Ovary (tissue), 9 donors: ENCODE results near the gene PRAMEF4. TPM values are rescaled to one million over a fixed set of nuclear protein-coding genes. Genes with fewer than 3 reads are reported as not detected.
"Not testable (repeated sequence)": the region's sequence is repeated elsewhere in the genome, so short reads cannot be mapped to it uniquely, and the experiment has no call there.

Experiments
- DNase-seq, 5 donors: peaks; one replicate each; pipeline ENCODE4 v3.0.0-alpha.2; 2019 to 2020
- H3K27ac ChIP-seq, 2 donors: fragments of 200-600 bp; one replicate each; pipeline versions ENCODE4 v1.5.1 to v1.8.0; 2019 to 2022
- H3K27me3 ChIP-seq: fragments of 200-600 bp; one replicate; pipeline ENCODE4 v1.8.0; 2022
- H3K36me3 ChIP-seq: fragments of 200-600 bp; sonication (generic); one replicate; pipeline ENCODE4 v1.5.1; 2019
- H3K4me1 ChIP-seq: one replicate; pipeline ENCODE4 v1.8.1; 2013; ENCODE audit warnings: mild to moderate bottlenecking, moderate library complexity; ENCODE audit not compliant: insufficient read depth
- H3K4me3 ChIP-seq: fragments of 200-600 bp; sonication (generic); one replicate; pipeline ENCODE4 v1.5.1; 2017
- H3K9me3 ChIP-seq, 2 donors: fragments of 200-600 bp in 1 of 2; sonication (generic) in 1 of 2; one replicate each; pipeline versions ENCODE4 v1.5.1 to v1.8.1; 2013 to 2019; ENCODE audit warnings: mild to moderate bottlenecking in 1 of 2, moderate library complexity in 1 of 2
- CTCF ChIP-seq, 3 donors: fragments of 450-650 bp in 2 of 3; fragments of 200-600 bp in 1 of 3; IDR thresholded peaks; one replicate each; pipeline versions ENCODE4 v1.5.1 to v1.8.0; 2016 to 2022; ENCODE audit warnings: antibody characterized with exemption in 3 of 3, mild to moderate bottlenecking in 1 of 3
- EP300 ChIP-seq: sonication (generic); formaldehyde crosslinking; IDR thresholded peaks from one replicate; pipeline ENCODE4 v1.6.1; 2017; ENCODE audit warnings: antibody characterized with exemption
- POLR2A ChIP-seq: fragments of 450-650 bp; IDR thresholded peaks from one replicate; pipeline ENCODE4 v1.6.1; 2017; ENCODE audit warnings: antibody characterized with exemption, mild to moderate bottlenecking, moderate library complexity
- WGBS, 3 donors: extraction: QIAGEN DNeasy Blood & Tissue Kit in 1 of 3; methylation state at CpG; one replicate each; pipeline versions ENCODE4 v1.1.5 to v1.1.7; 2013 to 2017; 5-methylcytosine and 5-hydroxymethylcytosine counted together
- intact Hi-C, 4 donors: fragments of 100-400 bp; cut with DNase I; formaldehyde crosslinking; loops; one replicate each; pipeline versions ENCODE4 v1.11.0 to v1.15.1; 2022 to 2023
- polyA plus RNA-seq, 2 donors: library from polyadenylated mRNA; stranded (reverse); fragments of 200-250 nt in 1 of 2; fragments of 350-450 nt in 1 of 2; fragmentation: Illumina TruSeq in 1 of 2; extraction: RNeasy Lipid Tissue Mini Kit (QIAGEN cat#74804) in 1 of 2; gene quantifications; one replicate each; pipeline ENCODE4 v1.2.3, GENCODE V29; 2013 to 2014
- small RNA-seq: library from RNA; depleted of rRNA; stranded (forward); fragments of <200 nt; gene quantifications from one replicate; pipeline ENCODE3, GENCODE V24; 2016
- total RNA-seq, 7 donors: library from RNA; depleted of rRNA in 2 of 7; stranded (reverse); fragments of >200 nt in 2 of 7; fragmentation: NEBNext Ultra II Directional in 3 of 7; extraction: Animal tissue kit (Norgen Biotek cat#: 25700) in 3 of 7; gene quantifications; one replicate each; pipeline versions ENCODE4 v1.1.0 to v1.2.4, GENCODE V29; 2016 to 2023
- donor health status: DM: no; HTN: no; CAD: no; lungs with moderate emphysema.
- donor health status: DM: no; HTN: no; CAD: no.
- donor health status: Bipolar disorder and iron deficiency.
- donor health status: DM: yes; HTN: yes; CAD: no.
- donor health status: DM: no; HTN: no; CAD: no.
- donor health status: DM: yes; HTN: yes; CAD: no.

PRAMEF4 gene
- total and polyA plus RNA-seq, 9 donors, result not detected

GRCh38 chr1:12851779-12852178, 34.2 kb downstream of the PRAMEF4 start:
- no peak overlapping the region for H3K27ac ChIP-seq
- WGBS, 3 donors, result 59 to 70% (median 59%) methylated on average over 4 of the region's 4 CpGs
- intact Hi-C loops, result no loop called here

GRCh38 chr1:12848620-12849019, 37.4 kb downstream of the PRAMEF4 start, which contains the start of gene HNRNPCL1:
TSS of gene HNRNPCL1 (minus strand) at chr1:12848720. CDS start at chr1:12848289, 431 bp downstream.
- intact Hi-C loops, H3K4me3 ChIP-seq, H3K36me3 ChIP-seq, DNase-seq, H3K9me3 ChIP-seq, H3K27me3 ChIP-seq, H3K4me1 ChIP-seq, H3K27ac ChIP-seq: not testable (repeated sequence)
- 81 to 93% (median 81%) methylated on average over 7 of the region's 7 CpGs for WGBS, 3 donors

More at GRCh38 chr1:12851779-12852178, 34.2 kb downstream of the PRAMEF4 start:
- Histone ChIP-seq H3K4me3 (no peak overlapping the region), H3K9me3 (no peaks in the 10 kb centered on the region), H3K27me3 (no peaks in the 10 kb centered on the region), H3K4me1 (no peaks in the 10 kb centered on the region), H3K36me3 (no peaks in the 10 kb centered on the region)
- DNase-seq, result no peak
- no peak for TF ChIP-seq CTCF (IDR thresholded peaks at IDR 0.05)
- no peak for TF ChIP-seq EP300
- no peak for TF ChIP-seq POLR2A

GRCh38 chr1:12833251-12833650, 52.8 kb downstream of the PRAMEF4 start:
- H3K27ac ChIP-seq, H3K4me1 ChIP-seq, H3K4me3 ChIP-seq, intact Hi-C loops, H3K27me3 ChIP-seq, H3K36me3 ChIP-seq, H3K9me3 ChIP-seq, DNase-seq: not testable (repeated sequence)
- 29 to 58% (median 46%) methylated on average over 2 of the region's 2 CpGs for WGBS, 3 donors

GRCh38 chr1:12831310-12831709, 54.7 kb downstream of the PRAMEF4 start, which contains the start of gene PRAMEF11:
TSS of gene PRAMEF11 (minus strand) at chr1:12831410. CDS start at chr1:12828789, 2,621 bp downstream.
- H3K36me3 ChIP-seq, DNase-seq, H3K9me3 ChIP-seq, H3K4me3 ChIP-seq, H3K4me1 ChIP-seq, H3K27ac ChIP-seq, H3K27me3 ChIP-seq, intact Hi-C loops: not testable (repeated sequence)
- 48 to 61% (median 55%) methylated on average over 3 of the region's 3 CpGs for WGBS, 3 donors

Small RNA genes lying within 50 kb of the gene (small RNA-seq; reads per million reads assigned to genes)
- not detected for gene RNU6-1072P

Other genes with a start within 250 kb of the PRAMEF4 start
- not detected for gene AADACL4, start 242.1 kb downstream of the PRAMEF4 start, total RNA-seq
- gene AADACL4, start 242.1 kb downstream of the PRAMEF4 start, polyA plus RNA-seq, result under 1 TPM in 1 of 2 donors, not detected in 1; 0.38 TPM
- not detected for gene AADACL3, start 170.1 kb downstream of the PRAMEF4 start, total RNA-seq
- not detected for gene AADACL3, start 170.1 kb downstream of the PRAMEF4 start, polyA plus RNA-seq
- 1 to 10 TPM in 1 of 7 donors, under 1 TPM in 3, not detected in 3; 0.32 to 2.2 (median 0.76) TPM for gene CFAP107, start 140.0 kb downstream of the PRAMEF4 start, total RNA-seq
- gene CFAP107, start 140.0 kb downstream of the PRAMEF4 start, polyA plus RNA-seq, result not detected
- not detected for gene PRAMEF12, start 112.5 kb downstream of the PRAMEF4 start, total RNA-seq
- not detected for gene PRAMEF12, start 112.5 kb downstream of the PRAMEF4 start, polyA plus RNA-seq
- gene PRAMEF1, start 94.8 kb downstream of the PRAMEF4 start, total RNA-seq, result not detected
- gene PRAMEF1, start 94.8 kb downstream of the PRAMEF4 start, polyA plus RNA-seq, result not detected
- not detected for gene PRAMEF11, start 54.8 kb downstream of the PRAMEF4 start, total RNA-seq
- not detected for gene PRAMEF11, start 54.8 kb downstream of the PRAMEF4 start, polyA plus RNA-seq
- gene HNRNPCL1, start 37.5 kb downstream of the PRAMEF4 start, total RNA-seq, result not detected
- gene HNRNPCL1, start 37.5 kb downstream of the PRAMEF4 start, polyA plus RNA-seq, result not detected
- not detected for gene PRAMEF2, start 29.1 kb downstream of the PRAMEF4 start, total RNA-seq
- not detected for gene PRAMEF2, start 29.1 kb downstream of the PRAMEF4 start, polyA plus RNA-seq
- gene PRAMEF10, start 12.1 kb upstream of the PRAMEF4 start, total RNA-seq, result not detected
- gene PRAMEF10, start 12.1 kb upstream of the PRAMEF4 start, polyA plus RNA-seq, result not detected
- not detected for gene PRAMEF7, start 30.4 kb upstream of the PRAMEF4 start, total RNA-seq
- gene PRAMEF7, start 30.4 kb upstream of the PRAMEF4 start, polyA plus RNA-seq, result not detected
- gene PRAMEF6, start 61.4 kb upstream of the PRAMEF4 start, total RNA-seq, result not detected
- not detected for gene PRAMEF6, start 61.4 kb upstream of the PRAMEF4 start, polyA plus RNA-seq
- gene PRAMEF27, start 170.4 kb upstream of the PRAMEF4 start, total RNA-seq, result not detected
- gene PRAMEF27, start 170.4 kb upstream of the PRAMEF4 start, polyA plus RNA-seq, result not detected
- not detected for gene HNRNPCL3, start 174.6 kb upstream of the PRAMEF4 start, total RNA-seq
- gene HNRNPCL3, start 174.6 kb upstream of the PRAMEF4 start, polyA plus RNA-seq, result not detected
- gene PRAMEF25, start 184.6 kb upstream of the PRAMEF4 start, total RNA-seq, result not detected
- not detected for gene PRAMEF25, start 184.6 kb upstream of the PRAMEF4 start, polyA plus RNA-seq
- gene HNRNPCL2, start 230.7 kb upstream of the PRAMEF4 start, total RNA-seq, result not detected
- not detected for gene HNRNPCL2, start 230.7 kb upstream of the PRAMEF4 start, polyA plus RNA-seq